HL-60 (cell line): ENCODE data around the gene CEP68.

Experiments
- CTCF ChIP-seq: IDR thresholded peaks from one replicate; pipeline ENCODE4 v1.5.1; 2011; ENCODE audit warnings: low read length, control low read depth, inconsistent platforms; ENCODE audit not compliant: insufficient read depth
- POLR2AphosphoS5 ChIP-seq: IDR thresholded peaks from 2 replicates; pipeline ENCODE4 v1.6.1; 2012; ENCODE audit warnings: low read depth
- REST ChIP-seq: IDR thresholded peaks from 2 replicates; pipeline ENCODE4 v1.6.1; 2012; ENCODE audit warnings: low read depth; ENCODE audit not compliant: insufficient replicate concordance

- TF ChIP-seq CTCF (no peak), POLR2AphosphoS5 (no peak), REST (no peak)
Measured at GRCh38 chr2:65054749-65055421, 1.3 kb upstream of the CEP68 start.
